Activated CD8-positive, alpha-beta memory T cell treated with anti-CD3 and anti-CD28 coated beads for 1 hour (primary cell): ENCODE measurements around the gene PCDHGB3.
"Not testable (repeated sequence)": the region's sequence is repeated elsewhere in the genome, so short reads cannot be mapped to it uniquely, and the experiment has no call there.

Experiments
- DNase-seq, 2 donors: peaks; one replicate each; pipeline ENCODE4 v3.0.0-alpha.2; 2020; ENCODE audit warnings: low read depth in 1 of 2; ENCODE audit errors: extremely low read depth in 1 of 2

PCDHGB3 gene

GRCh38 chr5:141389153-141390042 is 19.4 kb downstream of the PCDHGB3 start:
- no peak for DNase-seq

GRCh38 chr5:141392429-141393198 is 22.6 kb downstream of the PCDHGB3 start, which contains the start of gene PCDHGA8:
TSS of gene PCDHGA8 (plus strand) at chr5:141392633. CDS start at chr5:141392814, 181 bp downstream.
- DNase-seq = no peak

DNA sequence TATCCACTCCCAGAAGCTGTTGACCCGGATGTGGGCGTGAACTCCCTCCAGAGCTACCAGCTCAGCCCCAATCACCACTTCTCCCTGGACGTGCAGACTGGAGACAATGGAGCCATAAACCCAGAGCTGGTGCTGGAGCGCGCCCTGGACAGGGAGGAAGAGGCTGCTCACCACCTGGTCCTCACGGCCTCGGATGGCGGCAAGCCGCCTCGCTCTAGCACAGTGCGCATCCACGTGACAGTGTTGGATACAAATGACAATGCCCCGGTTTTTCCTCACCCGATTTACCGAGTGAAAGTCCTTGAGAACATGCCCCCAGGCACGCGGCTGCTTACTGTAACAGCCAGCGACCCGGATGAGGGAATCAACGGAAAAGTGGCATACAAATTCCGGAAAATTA is 23.2 kb downstream of the PCDHGB3 start:
- no peak for DNase-seq

- DNase-seq = not testable (repeated sequence)
These were observed 24.6 kb downstream of the PCDHGB3 start for GRCh38 chr5:141394401-141395187.

GRCh38 chr5:141397756-141398551 is 27.9 kb downstream of the PCDHGB3 start, which contains the start of gene PCDHGB5:
TSS of gene PCDHGB5 (plus strand) at chr5:141397947. CDS start at chr5:141398128, 181 bp downstream.
- not testable (repeated sequence) for DNase-seq

DNA sequence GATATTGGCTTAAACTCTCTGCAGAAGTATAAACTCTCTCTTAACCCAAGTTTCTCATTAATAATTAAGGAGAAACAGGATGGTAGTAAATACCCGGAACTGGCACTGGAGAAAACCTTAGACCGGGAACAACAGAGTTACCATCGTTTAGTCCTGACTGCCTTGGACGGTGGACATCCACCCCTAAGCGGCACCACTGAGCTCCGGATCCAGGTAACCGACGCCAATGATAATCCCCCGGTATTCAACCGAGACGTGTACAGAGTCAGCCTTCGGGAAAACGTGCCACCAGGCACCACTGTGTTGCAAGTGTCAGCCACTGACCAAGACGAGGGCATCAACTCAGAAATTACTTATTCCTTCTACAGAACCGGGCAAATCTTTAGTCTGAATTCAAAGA is 28.6 kb downstream of the PCDHGB3 start:
- DNase-seq = no peak

GRCh38 chr5:141399555-141400258 is 29.7 kb downstream of the PCDHGB3 start:
- no peak for DNase-seq

DNA sequence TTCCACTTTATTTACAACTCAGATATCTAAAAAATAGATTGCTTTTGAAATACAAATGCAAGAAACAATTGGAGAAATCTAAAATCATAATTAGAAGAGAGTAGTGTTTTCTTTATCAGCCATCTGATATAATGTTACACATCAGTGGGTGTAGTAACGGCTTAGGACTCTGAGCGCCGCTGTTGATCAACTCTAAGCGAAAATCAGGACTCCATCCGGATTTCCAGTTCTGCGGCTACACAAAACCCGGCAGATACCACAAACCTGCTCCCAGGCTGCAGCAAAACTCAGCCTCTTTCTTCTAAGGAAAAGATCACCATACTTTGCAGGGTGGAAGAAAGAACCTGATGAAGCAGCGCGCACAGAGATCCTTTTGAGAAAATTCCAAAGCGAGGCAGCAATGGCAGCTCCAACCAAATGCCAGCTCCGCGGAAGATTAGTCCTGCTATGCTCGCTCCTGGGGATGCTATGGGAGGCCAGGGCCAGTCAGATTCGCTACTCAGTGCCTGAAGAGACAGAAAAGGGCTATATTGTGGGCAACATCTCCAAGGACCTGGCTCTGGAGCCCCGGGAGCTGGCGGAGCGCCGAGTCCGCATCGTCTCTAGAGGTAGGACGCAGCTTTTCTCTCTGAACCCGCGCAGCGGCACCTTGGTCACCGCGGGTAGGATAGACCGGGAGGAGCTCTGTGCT is 32.7 kb downstream of the PCDHGB3 start, which contains the start of gene PCDHGA9:
Gene PCDHGA9, plus strand, starts transcription at position 226 of the 691 bp plus-strand sequence. Its CDS starts 175 bp downstream, at position 401.
- no peak for DNase-seq

DNA sequence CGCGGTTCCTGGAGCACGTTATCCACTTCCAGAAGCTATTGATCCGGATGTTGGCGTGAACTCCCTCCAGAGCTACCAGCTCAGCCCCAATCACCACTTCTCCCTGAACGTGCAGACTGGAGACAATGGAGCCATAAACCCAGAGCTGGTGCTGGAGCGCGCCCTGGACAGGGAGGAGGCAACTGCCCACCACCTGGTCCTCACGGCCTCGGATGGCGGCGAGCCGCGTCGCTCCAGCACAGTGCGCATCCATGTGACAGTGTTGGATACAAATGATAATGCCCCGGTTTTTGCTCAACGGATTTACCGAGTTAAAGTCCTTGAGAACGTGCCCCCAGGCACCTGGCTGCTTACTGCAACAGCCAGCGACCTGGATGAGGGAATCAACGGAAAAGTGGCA is 33.3 kb downstream of the PCDHGB3 start:
- no peak for DNase-seq

GRCh38 chr5:141407790-141408505 is 37.9 kb downstream of the PCDHGB3 start, which contains the start of gene PCDHGB6:
TSS of gene PCDHGB6 (plus strand) at chr5:141408021. CDS start at chr5:141408203, 182 bp downstream.
- not testable (repeated sequence) for DNase-seq

- no peak for DNase-seq
These were observed 39.7 kb downstream of the PCDHGB3 start for GRCh38 chr5:141409598-141410306.

DNA sequence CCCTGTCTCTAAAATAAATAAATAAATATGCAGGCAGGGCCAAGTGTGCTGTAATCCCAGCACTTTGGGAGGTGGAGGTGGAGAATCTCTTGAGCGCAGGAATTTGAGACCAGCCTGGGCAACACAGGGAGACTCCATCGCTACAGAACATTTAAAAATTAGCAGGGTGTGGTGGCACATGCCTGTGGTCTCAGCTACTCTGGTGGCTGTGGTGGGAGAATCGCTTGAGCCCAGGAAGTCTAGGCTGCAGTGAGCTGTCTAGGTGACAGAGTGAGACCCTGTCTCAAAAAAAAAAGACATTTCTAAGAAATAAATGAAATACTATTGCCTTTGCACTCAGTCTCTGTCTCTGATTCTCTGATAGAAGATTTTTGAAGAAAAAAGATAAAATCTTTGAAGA is 41.5 kb downstream of the PCDHGB3 start:
- DNase-seq = no peak

- peak in 1 of 2 donors; percentile 17 for DNase-seq
These were observed 43.0 kb downstream of the PCDHGB3 start, which contains the start of gene PCDHGA10 for GRCh38 chr5:141412854-141413539. TSS of gene PCDHGA10 (plus strand) at chr5:141412987. CDS start at chr5:141413176, 189 bp downstream.

DNA sequence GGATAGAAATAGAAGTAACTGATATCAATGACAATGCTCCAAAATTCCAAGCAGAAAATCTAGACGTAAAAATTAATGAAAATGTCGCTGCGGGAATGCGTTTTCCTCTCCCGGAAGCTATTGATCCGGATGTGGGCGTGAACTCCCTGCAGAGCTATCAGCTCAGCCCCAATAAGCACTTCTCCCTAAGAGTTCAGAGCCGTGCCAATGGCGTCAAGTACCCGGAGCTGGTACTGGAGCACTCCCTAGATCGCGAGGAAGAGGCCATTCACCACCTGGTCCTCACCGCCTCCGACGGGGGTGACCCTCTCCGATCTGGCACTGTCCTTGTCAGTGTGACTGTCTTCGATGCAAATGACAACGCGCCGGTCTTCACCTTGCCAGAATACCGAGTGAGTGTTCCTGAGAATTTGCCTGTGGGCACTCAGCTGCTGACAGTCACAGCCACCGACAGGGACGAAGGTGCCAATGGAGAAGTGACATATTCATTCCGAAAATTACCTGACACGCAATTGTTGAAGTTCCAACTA is 43.6 kb downstream of the PCDHGB3 start:
- no peak for DNase-seq

DNA sequence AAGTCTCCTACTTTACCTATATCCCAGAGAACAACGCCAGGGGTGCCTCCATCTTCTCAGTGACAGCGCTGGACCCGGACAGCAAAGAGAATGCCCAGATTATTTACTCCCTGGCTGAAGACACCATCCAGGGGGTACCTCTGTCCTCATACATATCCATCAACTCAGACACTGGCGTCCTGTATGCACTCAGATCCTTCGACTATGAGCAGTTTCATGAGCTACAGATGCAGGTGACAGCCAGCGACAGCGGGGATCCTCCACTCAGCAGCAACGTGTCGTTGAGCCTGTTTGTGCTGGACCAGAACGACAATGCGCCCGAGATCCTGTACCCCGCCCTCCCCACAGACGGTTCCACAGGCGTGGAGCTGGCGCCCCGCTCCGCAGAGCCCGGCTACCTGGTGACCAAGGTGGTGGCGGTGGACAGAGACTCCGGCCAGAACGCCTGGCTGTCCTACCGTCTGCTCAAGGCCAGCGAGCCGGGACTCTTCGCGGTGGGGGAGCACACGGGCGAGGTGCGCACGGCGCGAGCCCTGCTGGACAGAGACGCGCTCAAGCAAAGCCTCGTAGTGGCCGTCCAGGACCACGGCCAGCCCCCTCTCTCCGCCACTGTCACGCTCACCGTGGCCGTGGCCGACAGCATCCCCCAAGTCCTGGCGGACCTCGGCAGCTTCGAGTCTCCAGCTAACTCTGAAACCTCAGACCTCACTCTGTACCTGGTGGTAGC is 44.7 kb downstream of the PCDHGB3 start:
- DNase-seq = not testable (repeated sequence)

- DNase-seq = not testable (repeated sequence)
These were observed 45.2 kb downstream of the PCDHGB3 start for GRCh38 chr5:141415275-141415618.
